SK-N-SH (cell line): ENCODE measurements around the gene CATSPERD. TPM values are rescaled to one million over a fixed set of nuclear protein-coding genes. Genes with fewer than 3 reads are reported as not detected.

ENCODE experiments used
- CTCF ChIA-PET: fragments of 300-600, 350-600 bp; formaldehyde crosslinking; extraction: SDS; loops from one replicate; lab custom pipeline; 2021; lab: Yijun Ruan, JAX
- POLR2A ChIA-PET: fragments of 350-600 bp; sonication (Branson Sonifier 250); formaldehyde crosslinking; extraction: SDS; loops from one replicate; lab custom pipeline; 2020; ENCODE audit warnings: antibody characterized with exemption, inconsistent platforms; lab: Yijun Ruan, JAX
- DNase-seq: peaks from one replicate; pipeline ENCODE4 v3.0.0; 2012
- H2AFZ ChIP-seq: fragments of 200-600 bp; sonication (generic); 2 replicates; pipeline ENCODE4 v1.8.1; 2016; ENCODE audit warnings: antibody characterized with exemption, mild to moderate bottlenecking, low read depth
- H3F3A ChIP-seq: fragments of 200-600 bp; sonication (generic); replicated peaks from 2 replicates; pipeline ENCODE3; 2016; ENCODE audit warnings: antibody characterized with exemption, mild to moderate bottlenecking; ENCODE audit not compliant: insufficient read depth
- H3K27ac ChIP-seq, 2 experiments: fragments of 200-500 bp in 1 of 2; fragments of 200-600 bp in 1 of 2; sonication (Bioruptor generic) in 1 of 2; sonication (generic), shearing (Covaris generic) in 1 of 2; 2 replicates each; pipeline versions ENCODE4 v1.5.1 to v1.6.1; 2014 to 2016; ENCODE audit warnings: low read depth in 2 of 2, inconsistent platforms in 1 of 2, low read length in 1 of 2, mild to moderate bottlenecking in 1 of 2, mixed read lengths in 1 of 2
- H3K27me3 ChIP-seq: fragments of 200-600 bp; sonication (generic), shearing (Covaris generic); 2 replicates; pipeline ENCODE4 v1.6.1; 2016; ENCODE audit warnings: mixed run types; ENCODE audit not compliant: insufficient read depth
- H3K36me3 ChIP-seq, 2 experiments: fragments of 200-500 bp in 1 of 2; fragments of 200-600 bp in 1 of 2; sonication (Bioruptor generic) in 1 of 2; sonication (generic) in 1 of 2; replicated peaks in 1 of 2; 2 replicates each; pipeline versions ENCODE3 to v1.5.1; 2014 to 2016; ENCODE audit warnings: low read length in 1 of 2, mild to moderate bottlenecking in 1 of 2; ENCODE audit not compliant: insufficient read depth in 2 of 2, control insufficient read depth in 1 of 2
- H3K4me1 ChIP-seq, 2 experiments: fragments of 200-500 bp in 1 of 2; fragments of 200-600 bp in 1 of 2; sonication (Bioruptor generic) in 1 of 2; sonication (generic), shearing (Covaris generic) in 1 of 2; 2 replicates each; pipeline versions ENCODE4 v1.5.1 to v1.6.1; 2014 to 2016; ENCODE audit warnings: low read depth in 1 of 2, low read length in 1 of 2, mixed run types in 1 of 2; ENCODE audit not compliant: insufficient read depth in 2 of 2, control insufficient read depth in 1 of 2
- H3K4me2 ChIP-seq: fragments of 200-600 bp; sonication (generic), shearing (Covaris generic); 2 replicates; pipeline ENCODE4 v1.6.1; 2017; ENCODE audit warnings: mixed run types
- H3K4me3 ChIP-seq, 2 experiments: fragments of 200-500 bp in 1 of 2; fragments of 200-600 bp in 1 of 2; sonication (Bioruptor generic) in 1 of 2; sonication (generic), shearing (Covaris generic) in 1 of 2; 2 replicates each; pipeline versions ENCODE4 v1.5.1 to v1.8.1; 2014 to 2016; ENCODE audit warnings: low read depth in 2 of 2, inconsistent platforms in 1 of 2, low read length in 1 of 2, mild to moderate bottlenecking in 1 of 2, mixed read lengths in 1 of 2, moderate library complexity in 1 of 2
- H3K79me2 ChIP-seq: fragments of 200-600 bp; sonication (generic); 2 replicates; pipeline ENCODE4 v1.8.1; 2017; ENCODE audit warnings: mild to moderate bottlenecking; ENCODE audit not compliant: insufficient read depth
- H3K9ac ChIP-seq: fragments of 200-600 bp; sonication (generic); 2 replicates; pipeline ENCODE4 v1.6.1; 2017; ENCODE audit warnings: mixed run types
- H3K9me2 ChIP-seq: fragments of 200-600 bp; sonication (generic); 2 replicates; pipeline ENCODE4 v1.6.1; 2017; ENCODE audit warnings: mixed run types
- H3K9me3 ChIP-seq: fragments of 200-600 bp; sonication (generic); 2 replicates; pipeline ENCODE4 v1.6.1; 2017; ENCODE audit warnings: mixed run types, mild to moderate bottlenecking, moderate library complexity
- H4K20me1 ChIP-seq: fragments of 200-600 bp; sonication (generic); 2 replicates; pipeline ENCODE4 v1.6.1; 2017; ENCODE audit warnings: mild to moderate bottlenecking, mixed run types; ENCODE audit not compliant: insufficient read depth
- CHD2 ChIP-seq: fragments of 150-350 bp; IDR thresholded peaks from 2 replicates; pipeline ENCODE4 v1.6.1; 2018; ENCODE audit warnings: low read length; ENCODE audit not compliant: partially characterized antibody
- ELF1 ChIP-seq: IDR thresholded peaks from 2 replicates; pipeline ENCODE4 v1.4.0; 2012
- EP300 ChIP-seq, 2 experiments: IDR thresholded peaks; 2 replicates each; pipeline versions ENCODE4 v1.4.0 to v1.6.1; 2012; ENCODE audit warnings: borderline replicate concordance in 1 of 2, low read depth in 1 of 2, low read length in 1 of 2
- EZH2phosphoT487 ChIP-seq: fragments of 200-600 bp; sonication (generic); IDR thresholded peaks from 2 replicates; pipeline ENCODE4 v1.6.1; 2017; ENCODE audit warnings: low read depth, mixed run types, mild to moderate bottlenecking, antibody characterized with exemption, moderate library complexity, borderline replicate concordance
- FOXJ3 ChIP-seq: sonication (generic); formaldehyde crosslinking; IDR thresholded peaks from 2 replicates; pipeline ENCODE4 v1.5.1; 2020; ENCODE audit warnings: mild to moderate bottlenecking, missing genetic modification reagents
- FOXM1 ChIP-seq: IDR thresholded peaks from 2 replicates; pipeline ENCODE4 v1.4.0; 2012; ENCODE audit warnings: low read depth, mild to moderate bottlenecking
- GABPA ChIP-seq: IDR thresholded peaks from 2 replicates; pipeline ENCODE4 v1.4.0; 2012; ENCODE audit warnings: low read depth, mild to moderate bottlenecking
- GATA2 ChIP-seq: sonication (generic); formaldehyde crosslinking; IDR thresholded peaks from 2 replicates; pipeline ENCODE4 v1.5.0; 2020; ENCODE audit warnings: mild to moderate bottlenecking, missing genetic modification reagents
- JUND ChIP-seq: IDR thresholded peaks from 2 replicates; pipeline ENCODE4 v1.4.0; 2012
- MEF2A ChIP-seq: IDR thresholded peaks from 2 replicates; pipeline ENCODE4 v1.4.0; 2012; ENCODE audit warnings: low read depth, borderline replicate concordance
- MXI1 ChIP-seq: IDR thresholded peaks from 2 replicates; pipeline ENCODE4 v1.6.1; 2012; ENCODE audit warnings: mild to moderate bottlenecking, low read depth, low read length, improper control_type of control experiment
- NFIC ChIP-seq: IDR thresholded peaks from 2 replicates; pipeline ENCODE4 v1.4.0; 2012; ENCODE audit warnings: borderline replicate concordance
- NRF1 ChIP-seq: IDR thresholded peaks from 2 replicates; pipeline ENCODE4 v1.6.1; 2012; ENCODE audit warnings: low read depth, mild to moderate bottlenecking, low read length
- POLR2AphosphoS5 ChIP-seq: IDR thresholded peaks from 2 replicates; pipeline ENCODE4 v1.6.1; 2012; ENCODE audit warnings: low read depth, low read length
- RAD21 ChIP-seq: IDR thresholded peaks from 2 replicates; pipeline ENCODE4 v1.6.1; 2012; ENCODE audit warnings: mild to moderate bottlenecking, low read length
- RCOR1 ChIP-seq: fragments of 150-350 bp; IDR thresholded peaks from 2 replicates; pipeline ENCODE4 v1.6.1; 2017; ENCODE audit warnings: antibody characterized with exemption, low read length
- RFX5 ChIP-seq: IDR thresholded peaks from 2 replicates; pipeline ENCODE4 v1.6.1; 2012; ENCODE audit warnings: mild to moderate bottlenecking, improper control_type of control experiment, low read length
- RXRA ChIP-seq: IDR thresholded peaks from 2 replicates; pipeline ENCODE4 v1.4.0; 2012; ENCODE audit warnings: low read depth, mild to moderate bottlenecking, borderline replicate concordance
- SMC3 ChIP-seq: IDR thresholded peaks from 2 replicates; pipeline ENCODE4 v1.6.1; 2012; ENCODE audit warnings: low read depth, low read length, improper control_type of control experiment
- TCF12 ChIP-seq: IDR thresholded peaks from 2 replicates; pipeline ENCODE4 v1.4.0; 2012
- TEAD4 ChIP-seq: IDR thresholded peaks from 2 replicates; pipeline ENCODE4 v1.4.0; 2012; ENCODE audit warnings: mild to moderate bottlenecking, borderline replicate concordance; ENCODE audit not compliant: insufficient read depth
- YY1 ChIP-seq: IDR thresholded peaks from 2 replicates; pipeline ENCODE4 v1.4.0; 2012; ENCODE audit warnings: low read depth, mild to moderate bottlenecking
- WGBS: methylation state at CpG from one replicate; pipeline ENCODE4 v1.1.6; 2017; ENCODE audit warnings: low lambda C conversion rate; 5-methylcytosine and 5-hydroxymethylcytosine counted together
- polyA plus RNA-seq, 3 experiments: library from polyadenylated mRNA; depleted of rRNA; stranded (reverse); fragments of >200 nt; gene quantifications; 2 replicates each; pipeline ENCODE4 v1.2.3, GENCODE V29; 2012
- TF ChIP-seq, protein P1 (sequence below): IDR thresholded peaks from 2 replicates; pipeline ENCODE4 v1.4.0; 2012; ENCODE audit warnings: low read depth
- TF ChIP-seq, protein P2 (sequence below): IDR thresholded peaks from 2 replicates; pipeline ENCODE4 v1.4.0; 2012; ENCODE audit warnings: low read depth, borderline replicate concordance

Gene CATSPERD
- polyA plus RNA-seq, 1 of the 3 experiments (the other 2 are of a cell fraction), result not detected

DNA sequence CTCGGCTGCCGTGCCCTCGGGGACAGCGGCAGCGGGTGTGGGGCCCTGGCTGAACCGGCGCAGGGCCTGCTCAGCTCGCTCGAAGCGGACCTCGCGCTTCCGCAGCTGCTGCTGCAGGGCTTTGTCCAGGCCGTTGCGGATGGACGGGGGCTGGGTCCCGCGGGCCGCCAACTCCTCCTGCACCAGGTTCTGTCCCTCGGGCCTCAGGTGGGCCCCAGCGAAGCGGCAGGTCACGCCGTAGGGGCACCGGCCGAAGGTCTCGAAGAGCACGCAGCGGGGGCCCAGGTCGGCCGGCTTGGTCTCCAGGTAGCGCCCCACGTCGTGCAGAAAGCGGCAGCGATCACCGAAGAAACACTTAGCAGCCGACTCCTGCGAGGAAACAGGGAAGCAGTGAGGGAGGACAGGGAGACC, 68.9 kb downstream of the CATSPERD start:
- Histone ChIP-seq H3K36me3 (peaks cover 0 to 44% of the 10 kb centered on the region in 2 experiments), H3K79me2 (peaks cover 8% of the 10 kb centered on the region; the same call in 1 of the 2 replicates), H3K4me3 (no peak overlapping the region), H3K27me3 (no peaks in the 10 kb centered on the region), H4K20me1 (0 out of 2 replicates have a peak, but pooled peaks cover 5% of the 10 kb centered on the region), H2AFZ (no peak overlapping the region), H3K9me2 (no peaks in the 10 kb centered on the region), H3F3A (no peaks in the 10 kb centered on the region), H3K27ac (no peak overlapping the region), H3K4me2 (no peak overlapping the region), H3K9me3 (no peaks in the 10 kb centered on the region), H3K4me1 (peaks cover 0 to 8% of the 10 kb centered on the region in 2 experiments; a peak in 1 of 4 replicates), H3K9ac (no peak overlapping the region)
- ChIA-PET CTCF (interaction anchor here (0.9 to 2.9 kb wide), 4 partner anchors 8 to 233 kb away, joined by 4 to 12 read pairs (median 5); partner anchors contain the start of gene NRTN), POLR2A (no interaction called here)
- TF ChIP-seq MEF2A (no peak), GATA2 (CRISPR knock-in tag) (no peak), SMC3 (no peak), FOXM1 (no peak), NFIC (no peak), EZH2phosphoT487 (no peak), RCOR1 (no peak), TCF12 (no peak), RXRA (no peak), RAD21 (no peak), GABPA (no peak), CHD2 (no peak), FOXJ3 (no peak), EP300 (IDR thresholded peaks at IDR 0.05; ENCODE audit: borderline replicate concordance in 1 of 2, low read depth in 1 of 2, low read length in 1 of 2) (no peak), POLR2AphosphoS5 (no peak), RFX5 (no peak)
- TF ChIP-seq, protein P1, sequence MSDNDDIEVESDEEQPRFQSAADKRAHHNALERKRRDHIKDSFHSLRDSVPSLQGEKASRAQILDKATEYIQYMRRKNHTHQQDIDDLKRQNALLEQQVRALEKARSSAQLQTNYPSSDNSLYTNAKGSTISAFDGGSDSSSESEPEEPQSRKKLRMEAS, result no peak
- DNase-seq, result no peak
- 98% methylated on average over 11 of the region's 39 CpGs for WGBS

DNA sequence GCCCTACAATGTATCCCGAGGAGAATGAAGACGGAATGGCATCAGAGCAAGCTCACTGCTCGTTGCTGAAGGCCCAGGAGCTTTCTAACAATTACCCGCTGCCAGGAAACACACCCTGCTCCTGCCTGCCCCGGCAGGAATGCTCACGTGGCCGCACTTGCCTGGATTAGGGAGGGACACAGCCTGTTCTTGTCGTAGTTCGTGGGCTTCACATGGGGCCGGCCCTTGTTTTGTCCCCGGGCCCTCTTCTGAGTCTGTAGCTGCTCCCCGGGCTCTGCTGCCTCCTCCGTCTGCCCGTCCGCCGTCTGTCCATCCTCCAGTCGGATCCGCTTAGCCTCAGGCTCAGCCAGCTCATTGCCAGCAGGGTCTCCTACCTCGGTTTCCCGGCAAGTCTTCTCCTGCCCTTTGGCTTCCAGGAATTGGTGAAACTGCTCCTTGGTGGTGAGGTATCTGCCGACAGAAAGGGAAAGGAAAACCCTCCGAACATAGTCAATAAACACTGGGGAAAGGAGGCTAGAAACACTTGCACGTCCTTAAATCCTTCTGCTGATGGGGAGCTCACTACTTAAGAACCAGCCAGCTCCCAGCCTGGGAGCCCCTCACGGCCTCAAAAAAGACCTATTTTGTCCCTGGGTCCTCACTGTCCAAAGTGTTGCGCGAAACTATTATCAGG, 69.6 kb downstream of the CATSPERD start:
- Histone ChIP-seq H3K9ac (peak overlapping the region; percentile 92; the same call in 1 of the 2 replicates), H3K27me3 (no peaks in the 10 kb centered on the region), H3K4me3 (peak overlapping the region; percentile 73 to 97), H3K9me2 (no peaks in the 10 kb centered on the region), H4K20me1 (0 out of 2 replicates have a peak, but pooled peaks cover 5% of the 10 kb centered on the region), H3K4me1 (peaks cover 0 to 8% of the 10 kb centered on the region in 2 experiments; a peak in 1 of 4 replicates), H3K4me2 (peak overlapping the region; percentile 86), H2AFZ (no peak overlapping the region; the same call in 1 of the 2 replicates), H3K36me3 (peaks cover 0 to 42% of the 10 kb centered on the region in 2 experiments), H3F3A (no peaks in the 10 kb centered on the region), H3K27ac (peak overlapping the region; percentile 54 to 95; a peak in 2 of 4 replicates), H3K9me3 (no peaks in the 10 kb centered on the region), H3K79me2 (peaks cover 8% of the 10 kb centered on the region; the same call in 1 of the 2 replicates)
- no peak for DNase-seq
- POLR2A ChIA-PET, result interaction anchor here (0.6 to 1.0 kb wide), 2 partner anchors 70 to 163 kb away, joined by 4 read pairs; partner anchors contain the start of genes CATSPERD and LONP1
- CTCF ChIA-PET, result interaction anchor here (0.7 to 2.9 kb wide), 4 partner anchors 9 to 232 kb away, joined by 3 to 12 read pairs (median 8); partner anchors contain the start of gene NRTN
- 53% methylated on average over 16 of the region's 26 CpGs for WGBS
- TF ChIP-seq TEAD4 (no peak), FOXM1 (no peak), JUND (no peak), MXI1 (no peak), ELF1 (no peak), TCF12 (no peak), YY1 (no peak), FOXJ3 (no peak), MEF2A (no peak), NRF1 (no peak), RCOR1 (no peak), RXRA (no peak), SMC3 (no peak)
- TF ChIP-seq, protein P1, result no peak
- TF ChIP-seq, protein P2, sequence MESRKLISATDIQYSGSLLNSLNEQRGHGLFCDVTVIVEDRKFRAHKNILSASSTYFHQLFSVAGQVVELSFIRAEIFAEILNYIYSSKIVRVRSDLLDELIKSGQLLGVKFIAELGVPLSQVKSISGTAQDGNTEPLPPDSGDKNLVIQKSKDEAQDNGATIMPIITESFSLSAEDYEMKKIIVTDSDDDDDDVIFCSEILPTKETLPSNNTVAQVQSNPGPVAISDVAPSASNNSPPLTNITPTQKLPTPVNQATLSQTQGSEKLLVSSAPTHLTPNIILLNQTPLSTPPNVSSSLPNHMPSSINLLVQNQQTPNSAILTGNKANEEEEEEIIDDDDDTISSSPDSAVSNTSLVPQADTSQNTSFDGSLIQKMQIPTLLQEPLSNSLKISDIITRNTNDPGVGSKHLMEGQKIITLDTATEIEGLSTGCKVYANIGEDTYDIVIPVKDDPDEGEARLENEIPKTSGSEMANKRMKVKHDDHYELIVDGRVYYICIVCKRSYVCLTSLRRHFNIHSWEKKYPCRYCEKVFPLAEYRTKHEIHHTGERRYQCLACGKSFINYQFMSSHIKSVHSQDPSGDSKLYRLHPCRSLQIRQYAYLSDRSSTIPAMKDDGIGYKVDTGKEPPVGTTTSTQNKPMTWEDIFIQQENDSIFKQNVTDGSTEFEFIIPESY, result no peak
